K562 (cell line): Measurements from ENCODE around the gene PET100. TPM values are rescaled to one million over a fixed set of nuclear protein-coding genes. Genes with fewer than 3 reads are reported as not detected.

ENCODE experiments used
- ATAC-seq: fragments of 200-7000 bp; cut with Tn5 transposase; 3 replicates; pipeline ENCODE4 v1.9.1; 2020; ENCODE audit warnings: moderate library complexity
- BruUV-seq: library from RNA; stranded (reverse); fragments of 400-500 nt; replicated peaks from 2 replicates; lab custom pipeline; 2021; lab: Mats Ljungman, UMichigan
- CTCF ChIA-PET: fragments of 300-600 bp; formaldehyde crosslinking; extraction: SDS; loops from one replicate; lab custom pipeline; 2021; ENCODE audit warnings: low intra/inter-chr PET ratio; lab: Yijun Ruan, JAX
- POLR2A ChIA-PET: fragments of 300-600, 350-650 bp; sonication (Branson Sonifier 250); formaldehyde crosslinking; extraction: SDS; loops from one replicate; lab custom pipeline; 2021; ENCODE audit warnings: antibody characterized with exemption, inconsistent platforms; lab: Yijun Ruan, JAX
- DNase-seq, 4 experiments: peaks; one replicate each; pipeline versions ENCODE4 v3.0.0 to v3.0.0-alpha.2; 2011 to 2018; ENCODE audit warnings: low spot score in 3 of 4, mixed read lengths in 3 of 4; ENCODE audit errors: extremely low read depth in 1 of 4
- FAIRE-seq: peaks from 2 replicates; lab custom pipeline; 2011; peaks lifted over from hg19 to GRCh38; lab: Jason Lieb, UNC
- H2AFZ ChIP-seq: 2 replicates; pipeline ENCODE4 v1.6.0; 2011; ENCODE audit warnings: low read depth, low read length, control low read depth, inconsistent platforms
- H3K27ac ChIP-seq: fragments of 200-600 bp; 3 replicates; pipeline ENCODE4 v1.8.0; 2011; ENCODE audit warnings: low read depth, mild to moderate bottlenecking, control low read depth, inconsistent platforms, low read length, moderate library complexity, mixed read lengths; ENCODE audit errors: extremely low read depth
- H3K27me3 ChIP-seq, 2 experiments: fragments of 300-600 bp in 1 of 2; 2 replicates in 1 of 2; 3 replicates in 1 of 2; pipeline versions ENCODE4 v1.6.0 to v1.8.0; 2011; ENCODE audit warnings: inconsistent platforms in 2 of 2, low read length in 2 of 2, mild to moderate bottlenecking in 1 of 2, mixed read lengths in 1 of 2, moderate library complexity in 1 of 2; ENCODE audit not compliant: control insufficient read depth in 2 of 2, insufficient read depth in 2 of 2
- H3K36me3 ChIP-seq: fragments of 300-600 bp; 3 replicates; pipeline ENCODE4 v1.8.0; 2011; ENCODE audit warnings: mild to moderate bottlenecking, low read length, inconsistent platforms; ENCODE audit not compliant: control insufficient read depth, insufficient read depth
- H3K4me1 ChIP-seq, 2 experiments: fragments of 200-600 bp in 1 of 2; replicated peaks in 1 of 2; 2 replicates in 1 of 2; 3 replicates in 1 of 2; pipeline versions ENCODE4 v1.5.1 to v1.8.0; 2011; ENCODE audit warnings: inconsistent platforms in 2 of 2, low read length in 2 of 2, mild to moderate bottlenecking in 1 of 2, mixed read lengths in 1 of 2, moderate library complexity in 1 of 2; ENCODE audit not compliant: control insufficient read depth in 2 of 2, insufficient read depth in 2 of 2
- H3K4me2 ChIP-seq: 2 replicates; pipeline ENCODE4 v1.6.1; 2011; ENCODE audit warnings: low read length, control low read depth, inconsistent platforms, mixed read lengths; ENCODE audit not compliant: insufficient read depth
- H3K4me3 ChIP-seq: fragments of 200-600 bp; sonication (generic), shearing (Covaris generic); 2 replicates; pipeline ENCODE4 v1.5.1; 2016; ENCODE audit warnings: control low read depth, inconsistent platforms
- H3K79me2 ChIP-seq: fragments of 200-600 bp; 3 replicates; pipeline ENCODE4 v1.8.0; 2011; ENCODE audit warnings: low read length, inconsistent platforms; ENCODE audit not compliant: control insufficient read depth, insufficient read depth
- H3K9ac ChIP-seq, 2 experiments: 2 replicates each; pipeline versions ENCODE4 v1.6.0 to v1.6.1; 2011; ENCODE audit warnings: low read depth in 2 of 2, low read length in 2 of 2, control low read depth in 1 of 2, inconsistent platforms in 1 of 2, mild to moderate bottlenecking in 1 of 2, mixed read lengths in 1 of 2; ENCODE audit not compliant: insufficient read depth in 1 of 2
- H3K9me1 ChIP-seq: one replicate; pipeline ENCODE4 v1.6.0; 2011; ENCODE audit warnings: inconsistent platforms, mild to moderate bottlenecking, low read length, moderate library complexity; ENCODE audit not compliant: control insufficient read depth, insufficient read depth
- H3K9me3 ChIP-seq: replicated peaks from 2 replicates; pipeline ENCODE4 v1.5.1; 2011; ENCODE audit warnings: low read depth, low read length, inconsistent platforms; ENCODE audit not compliant: control insufficient read depth, insufficient read depth
- H4K20me1 ChIP-seq: replicated peaks from 2 replicates; pipeline ENCODE4 v1.6.1; 2011; ENCODE audit warnings: low read length, inconsistent platforms, mixed read lengths; ENCODE audit not compliant: control insufficient read depth, insufficient read depth
- CHD1 ChIP-seq: fragments of 200-600 bp; sonication (generic); IDR thresholded peaks from one replicate; pipeline ENCODE4 v1.6.1; 2012; ENCODE audit warnings: mild to moderate bottlenecking, moderate library complexity, low read length, inconsistent platforms
- NR2C1 ChIP-seq, 2 experiments: fragments of 450-650 bp; IDR thresholded peaks; 2 replicates each; pipeline ENCODE4 v1.6.1; 2017; ENCODE audit warnings: mild to moderate bottlenecking in 2 of 2, antibody characterized with exemption in 1 of 2, inconsistent platforms in 1 of 2, missing compliant biosample characterization in 1 of 2, missing genetic modification characterization in 1 of 2
- POLR2B ChIP-seq: fragments of 450-650 bp; IDR thresholded peaks from 2 replicates; pipeline ENCODE4 v1.6.1; 2018; ENCODE audit warnings: low read depth; ENCODE audit not compliant: partially characterized antibody
- TEAD1 ChIP-seq, 2 experiments: fragments of 450-650 bp in 1 of 2; sonication (generic) in 1 of 2; formaldehyde crosslinking; IDR thresholded peaks; 2 replicates each; pipeline versions ENCODE4 v1.4.0 to v1.8.0; 2020 to 2022; ENCODE audit warnings: mild to moderate bottlenecking in 2 of 2, missing genetic modification reagents in 1 of 2
- THRA ChIP-seq: fragments of 450-650 bp; IDR thresholded peaks from 2 replicates; pipeline ENCODE4 v1.6.1; 2017; ENCODE audit warnings: mild to moderate bottlenecking, moderate library complexity
- XRCC5 ChIP-seq: fragments of 200-400 bp; formaldehyde crosslinking; IDR thresholded peaks from 2 replicates; pipeline ENCODE4 v1.6.1; 2017; ENCODE audit warnings: low read depth, mild to moderate bottlenecking, low read length
- ZFP1 ChIP-seq: fragments of 450-650 bp; formaldehyde crosslinking; IDR thresholded peaks from 2 replicates; pipeline ENCODE4 v1.4.0; 2020; ENCODE audit warnings: mild to moderate bottlenecking, mixed read lengths
- ZNF511 ChIP-seq: sonication (generic); formaldehyde crosslinking; IDR thresholded peaks from 2 replicates; pipeline ENCODE4 v1.8.0; 2022; ENCODE audit warnings: mild to moderate bottlenecking, missing genetic modification reagents
- WGBS: fragments of 100-300 bp; shearing (Covaris generic); methylation state at CpG from one replicate; pipeline ENCODE4 v1.1.6; 2016; ENCODE audit warnings: low coverage, mixed read lengths; ENCODE audit not compliant: insufficient coverage; ENCODE audit errors: missing lambda C conversion rate; 5-methylcytosine and 5-hydroxymethylcytosine counted together
- in situ Hi-C: fragments of 300-500 bp; cut with MboI; formaldehyde crosslinking; loops from 4 replicates; pipeline ENCODE4 v1.15.0; 2018; ENCODE audit warnings: inconsistent platforms, mixed read lengths
- intact Hi-C: fragments of 100-400 bp; cut with micrococcal nuclease; formaldehyde crosslinking; loops from 2 replicates; pipeline ENCODE4 v1.14.2; 2022
- polyA plus RNA-seq, 8 experiments: library from polyadenylated mRNA; depleted of rRNA in 4 of 8; stranded (reverse) in 5 of 8; unstranded in 3 of 8; fragments of >200 nt; fragmentation: Nextera tagmentation in 2 of 8; fragmentation: Illumina TruSeq in 1 of 8; extraction: Ambion mirVana in 2 of 8; extraction: Trizol in 1 of 8; gene quantifications; 2 replicates each; pipeline versions ENCODE4 v1.2.1 to v1.2.3, GENCODE V29; 2011 to 2014; ENCODE audit warnings: inconsistent platforms in 1 of 8, missing spikeins in 1 of 8
- total RNA-seq, 7 experiments: library from RNA; depleted of rRNA in 6 of 7; stranded (reverse); fragments of >200 nt in 6 of 7; fragmentation: Illumina TruSeq in 2 of 7; extraction: Trizol in 2 of 7; gene quantifications; 2 replicates each; pipeline versions ENCODE4 v1.2.1 to v1.2.3, GENCODE V29; 2011 to 2021; ENCODE audit warnings: low replicate concordance in 1 of 7
- TF ChIP-seq, protein P1 (sequence below): sonication (generic); formaldehyde crosslinking; IDR thresholded peaks from 2 replicates; pipeline ENCODE4 v1.8.0; 2023; ENCODE audit warnings: mild to moderate bottlenecking, missing genetic modification reagents

The PET100 gene
- total and polyA plus RNA-seq, 9 of the 15 experiments (the other 6 are each of a cell fraction or from before 2014, with no cell fraction given): 62.3 to 351 (median 98.3) TPM

GRCh38 chr19:7628589-7629311 lies 843 bp upstream of the PET100 start:
- BruUV-seq: TSS peak; percentile 81

More at GRCh38 chr19:7628589-7629311, 843 bp upstream of the PET100 start:
- in situ Hi-C loops (no loop called here), intact Hi-C loops (no loop called here)
- Histone ChIP-seq H3K4me3 (peak overlapping the region; percentile 89), H3K4me1 (peaks cover 8 to 33% of the 10 kb centered on the region in 2 experiments; a peak in 4 of 5 replicates), H3K79me2 (peaks cover 49% of the 10 kb centered on the region), H3K36me3 (peaks cover 42% of the 10 kb centered on the region; the same call in 2 of the 3 replicates), H3K4me2 (peak overlapping the region; percentile 99), H3K9me1 (no peaks in the 10 kb centered on the region), H3K9me3 (no peaks in the 10 kb centered on the region), H3K9ac (peak overlapping the region; percentile 95), H4K20me1 (no peaks in the 10 kb centered on the region), H3K27ac (peak overlapping the region; percentile 77), H2AFZ (peak overlapping the region; percentile 78), H3K27me3 (no peaks in the 10 kb centered on the region)
- FAIRE-seq: no peak
- TF ChIP-seq THRA (no peak), ZFP1 (CRISPR knock-in tag) (no peak), TEAD1 (CRISPR knock-in tag; IDR thresholded peaks at IDR 0.05) (0 out of 4 replicates have a peak, but pooled peaks of 1 of the 2 experiments have one; percentile 26), POLR2B (no peak), NR2C1 (IDR thresholded peaks at IDR 0.05) (no peak), NR2C1 (tag; IDR thresholded peaks at IDR 0.05) (no peak), CHD1 (peak; percentile 33), ZNF511 (CRISPR knock-in tag) (peak; percentile 32; the same call in 1 of the 2 replicates), XRCC5 (no peak)
- TF ChIP-seq, protein P1, sequence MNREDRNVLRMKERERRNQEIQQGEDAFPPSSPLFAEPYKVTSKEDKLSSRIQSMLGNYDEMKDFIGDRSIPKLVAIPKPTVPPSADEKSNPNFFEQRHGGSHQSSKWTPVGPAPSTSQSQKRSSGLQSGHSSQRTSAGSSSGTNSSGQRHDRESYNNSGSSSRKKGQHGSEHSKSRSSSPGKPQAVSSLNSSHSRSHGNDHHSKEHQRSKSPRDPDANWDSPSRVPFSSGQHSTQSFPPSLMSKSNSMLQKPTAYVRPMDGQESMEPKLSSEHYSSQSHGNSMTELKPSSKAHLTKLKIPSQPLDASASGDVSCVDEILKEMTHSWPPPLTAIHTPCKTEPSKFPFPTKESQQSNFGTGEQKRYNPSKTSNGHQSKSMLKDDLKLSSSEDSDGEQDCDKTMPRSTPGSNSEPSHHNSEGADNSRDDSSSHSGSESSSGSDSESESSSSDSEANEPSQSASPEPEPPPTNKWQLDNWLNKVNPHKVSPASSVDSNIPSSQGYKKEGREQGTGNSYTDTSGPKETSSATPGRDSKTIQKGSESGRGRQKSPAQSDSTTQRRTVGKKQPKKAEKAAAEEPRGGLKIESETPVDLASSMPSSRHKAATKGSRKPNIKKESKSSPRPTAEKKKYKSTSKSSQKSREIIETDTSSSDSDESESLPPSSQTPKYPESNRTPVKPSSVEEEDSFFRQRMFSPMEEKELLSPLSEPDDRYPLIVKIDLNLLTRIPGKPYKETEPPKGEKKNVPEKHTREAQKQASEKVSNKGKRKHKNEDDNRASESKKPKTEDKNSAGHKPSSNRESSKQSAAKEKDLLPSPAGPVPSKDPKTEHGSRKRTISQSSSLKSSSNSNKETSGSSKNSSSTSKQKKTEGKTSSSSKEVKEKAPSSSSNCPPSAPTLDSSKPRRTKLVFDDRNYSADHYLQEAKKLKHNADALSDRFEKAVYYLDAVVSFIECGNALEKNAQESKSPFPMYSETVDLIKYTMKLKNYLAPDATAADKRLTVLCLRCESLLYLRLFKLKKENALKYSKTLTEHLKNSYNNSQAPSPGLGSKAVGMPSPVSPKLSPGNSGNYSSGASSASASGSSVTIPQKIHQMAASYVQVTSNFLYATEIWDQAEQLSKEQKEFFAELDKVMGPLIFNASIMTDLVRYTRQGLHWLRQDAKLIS: 0 out of 2 replicates have a peak, but pooled peaks have one; percentile 44
- WGBS: under 1% methylated on average over 15 of the region's 15 CpGs
- ATAC-seq: no peak
- CTCF ChIA-PET: no interaction called here
- POLR2A ChIA-PET: interaction anchor here (0.6 to 4.8 kb wide), 7 partner anchors 9 to 279 kb away, joined by 3 to 22 read pairs (median 5); partner anchors contain the start of gene MCOLN1
- peak in 3 of 4 experiments; percentile 41 to 51 (median 47) for DNase-seq
